ENCODE data around the gene CCDC14. TPM values are rescaled to one million over a fixed set of nuclear protein-coding genes. Genes with fewer than 3 reads are reported as not detected.
A peak's percentile ranks its signal among the peaks of the same experiment; 100 is the strongest.

Gene CCDC14
- total RNA-seq, 1 donor, result 51.4 TPM

DNA sequence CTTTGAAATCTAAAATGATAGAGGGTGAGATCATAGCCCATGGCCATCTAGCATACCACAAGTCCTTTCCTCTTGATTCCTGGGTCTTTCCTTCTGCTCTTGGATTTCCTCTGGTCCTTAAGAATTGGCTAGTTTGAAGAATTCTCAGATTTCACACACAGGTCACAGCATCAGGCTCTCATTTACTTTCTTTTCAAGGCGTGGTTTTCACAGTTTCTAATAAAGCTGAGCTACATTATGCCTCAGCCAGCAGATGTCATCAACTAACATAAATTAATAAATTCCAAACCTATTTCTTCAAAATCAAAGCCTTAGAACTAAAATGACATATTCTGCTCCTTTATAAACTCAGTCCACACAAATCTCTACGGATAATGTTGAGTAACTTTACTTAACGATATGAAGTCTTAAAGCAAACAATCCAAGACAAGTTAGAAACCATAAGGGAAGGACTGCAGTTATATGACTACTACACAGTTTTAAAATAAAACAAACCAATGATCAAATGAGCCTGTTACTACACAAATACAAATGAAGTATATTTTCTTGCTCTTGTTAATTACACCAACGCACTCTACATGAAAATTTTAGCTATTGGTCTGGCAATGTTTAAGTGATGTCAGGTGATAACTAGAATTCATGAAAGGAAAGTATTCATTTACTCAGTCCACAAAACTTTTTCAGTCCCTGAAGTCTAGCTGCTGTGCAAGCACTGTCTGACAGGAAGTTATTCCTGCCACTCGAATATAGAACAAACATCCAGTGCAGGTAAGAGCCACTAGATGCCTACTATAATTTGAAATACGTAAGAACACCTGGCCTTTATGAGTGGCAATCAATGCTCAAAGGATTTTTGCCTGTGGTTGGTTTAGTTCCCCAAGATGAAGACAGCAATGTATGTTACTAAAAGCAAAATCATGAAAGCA, 9.2 kb downstream of the CCDC14 start:
- Histone ChIP-seq H3K27ac (ENCODE audit: low read depth, low read length) (peak overlapping the region; percentile 43), H3K9me3 (ENCODE audit: low read depth, low read length) (no peaks in the 10 kb centered on the region), H3K4me2 (ENCODE audit: insufficient read depth, low read length) (peak overlapping the region; percentile 16), H3K4me1 (ENCODE audit: insufficient read depth, low read length) (peaks cover 19% of the 10 kb centered on the region), H3K4me3 (ENCODE audit: insufficient read depth, low read length) (no peak overlapping the region), H3K27me3 (ENCODE audit: insufficient read depth, low read length) (no peaks in the 10 kb centered on the region), H3K36me3 (ENCODE audit: insufficient read depth, low read length) (peaks cover 46% of the 10 kb centered on the region), H3K79me2 (ENCODE audit: insufficient read depth, low read length) (peaks cover 9% of the 10 kb centered on the region), H4K20me1 (ENCODE audit: insufficient read depth, low read length) (no peaks in the 10 kb centered on the region), H2AFZ (ENCODE audit: low read length) (peak overlapping the region; percentile 44)
- DNase-seq (ENCODE audit: insufficient read length, low spot score, missing footprints), result no peak
- TF ChIP-seq, protein P1, sequence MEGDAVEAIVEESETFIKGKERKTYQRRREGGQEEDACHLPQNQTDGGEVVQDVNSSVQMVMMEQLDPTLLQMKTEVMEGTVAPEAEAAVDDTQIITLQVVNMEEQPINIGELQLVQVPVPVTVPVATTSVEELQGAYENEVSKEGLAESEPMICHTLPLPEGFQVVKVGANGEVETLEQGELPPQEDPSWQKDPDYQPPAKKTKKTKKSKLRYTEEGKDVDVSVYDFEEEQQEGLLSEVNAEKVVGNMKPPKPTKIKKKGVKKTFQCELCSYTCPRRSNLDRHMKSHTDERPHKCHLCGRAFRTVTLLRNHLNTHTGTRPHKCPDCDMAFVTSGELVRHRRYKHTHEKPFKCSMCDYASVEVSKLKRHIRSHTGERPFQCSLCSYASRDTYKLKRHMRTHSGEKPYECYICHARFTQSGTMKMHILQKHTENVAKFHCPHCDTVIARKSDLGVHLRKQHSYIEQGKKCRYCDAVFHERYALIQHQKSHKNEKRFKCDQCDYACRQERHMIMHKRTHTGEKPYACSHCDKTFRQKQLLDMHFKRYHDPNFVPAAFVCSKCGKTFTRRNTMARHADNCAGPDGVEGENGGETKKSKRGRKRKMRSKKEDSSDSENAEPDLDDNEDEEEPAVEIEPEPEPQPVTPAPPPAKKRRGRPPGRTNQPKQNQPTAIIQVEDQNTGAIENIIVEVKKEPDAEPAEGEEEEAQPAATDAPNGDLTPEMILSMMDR (IDR thresholded peaks at IDR 0.05; ENCODE audit: extremely low read depth, low read depth, low read length), result no peak

DNA sequence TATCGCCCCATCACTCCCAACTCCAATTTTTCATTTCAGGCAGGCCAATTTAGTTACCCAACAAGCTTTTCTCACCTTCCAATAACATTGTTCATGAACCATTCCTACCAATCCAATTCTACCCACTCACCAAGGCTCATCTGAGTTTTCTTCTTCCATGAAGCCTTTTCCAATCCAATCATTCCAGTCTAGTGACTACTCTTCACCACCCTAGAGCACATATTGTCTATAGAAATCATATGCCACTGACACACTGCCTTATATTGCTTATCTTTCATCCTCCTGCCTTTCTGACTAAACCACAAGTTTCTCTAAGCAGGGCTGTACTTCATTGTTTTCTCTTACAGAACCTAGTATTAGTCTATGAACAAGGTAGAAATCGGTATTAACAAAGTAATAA, 11.4 kb downstream of the CCDC14 start:
- H3K36me3 ChIP-seq (ENCODE audit: insufficient read depth, low read length), result peaks cover 41% of the 10 kb centered on the region
- no peaks in the 10 kb centered on the region for H3K9me3 ChIP-seq (ENCODE audit: low read depth, low read length)
- no peak overlapping the region for H3K4me3 ChIP-seq (ENCODE audit: insufficient read depth, low read length)
- no peaks in the 10 kb centered on the region for H4K20me1 ChIP-seq (ENCODE audit: insufficient read depth, low read length)
- peak overlapping the region; percentile 38 for H3K27ac ChIP-seq (ENCODE audit: low read depth, low read length)
- DNase-seq (ENCODE audit: insufficient read length, low spot score, missing footprints), result peak; percentile 62
- H3K4me2 ChIP-seq (ENCODE audit: insufficient read depth, low read length), result peak overlapping the region; percentile 2
- no peaks in the 10 kb centered on the region for H3K27me3 ChIP-seq (ENCODE audit: insufficient read depth, low read length)
- H3K79me2 ChIP-seq (ENCODE audit: insufficient read depth, low read length), result peaks cover 7% of the 10 kb centered on the region
- TF ChIP-seq, protein P1 (IDR thresholded peaks at IDR 0.05; ENCODE audit: extremely low read depth, low read depth, low read length), result no peak
- H2AFZ ChIP-seq (ENCODE audit: low read length), result no peak overlapping the region
- H3K4me1 ChIP-seq (ENCODE audit: insufficient read depth, low read length), result peaks cover 19% of the 10 kb centered on the region

DNA sequence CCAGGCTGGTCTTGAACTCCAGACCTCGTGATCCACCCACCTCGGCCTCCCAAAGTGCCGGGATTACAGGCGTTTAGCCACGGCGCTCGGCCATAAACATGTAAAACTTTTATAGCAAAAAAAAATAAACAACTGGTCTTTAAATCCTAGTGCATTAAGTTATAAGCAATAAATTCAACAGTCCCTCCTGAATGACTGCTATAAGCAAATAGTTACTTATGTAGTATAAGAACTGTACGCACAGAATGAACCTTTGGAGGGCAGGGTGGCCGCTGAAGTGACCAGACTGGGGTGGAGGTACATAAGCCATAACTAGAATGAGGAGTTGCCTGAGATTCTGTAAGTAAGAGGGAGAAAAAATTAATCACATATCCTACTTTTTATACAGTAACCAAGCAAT, 12.6 kb downstream of the CCDC14 start:
- Histone ChIP-seq H3K27me3 (ENCODE audit: insufficient read depth, low read length) (no peaks in the 10 kb centered on the region), H3K27ac (ENCODE audit: low read depth, low read length) (peak overlapping the region; percentile 38), H4K20me1 (ENCODE audit: insufficient read depth, low read length) (no peaks in the 10 kb centered on the region), H3K79me2 (ENCODE audit: insufficient read depth, low read length) (peaks cover 7% of the 10 kb centered on the region), H3K4me3 (ENCODE audit: insufficient read depth, low read length) (no peak overlapping the region), H3K9me3 (ENCODE audit: low read depth, low read length) (no peaks in the 10 kb centered on the region), H3K4me2 (ENCODE audit: insufficient read depth, low read length) (no peak overlapping the region), H3K4me1 (ENCODE audit: insufficient read depth, low read length) (peaks cover 19% of the 10 kb centered on the region), H3K36me3 (ENCODE audit: insufficient read depth, low read length) (peaks cover 47% of the 10 kb centered on the region), H2AFZ (ENCODE audit: low read length) (no peak overlapping the region)
- TF ChIP-seq, protein P1 (IDR thresholded peaks at IDR 0.05; ENCODE audit: extremely low read depth, low read depth, low read length), result no peak
- DNase-seq (ENCODE audit: insufficient read length, low spot score, missing footprints), result no peak

DNA sequence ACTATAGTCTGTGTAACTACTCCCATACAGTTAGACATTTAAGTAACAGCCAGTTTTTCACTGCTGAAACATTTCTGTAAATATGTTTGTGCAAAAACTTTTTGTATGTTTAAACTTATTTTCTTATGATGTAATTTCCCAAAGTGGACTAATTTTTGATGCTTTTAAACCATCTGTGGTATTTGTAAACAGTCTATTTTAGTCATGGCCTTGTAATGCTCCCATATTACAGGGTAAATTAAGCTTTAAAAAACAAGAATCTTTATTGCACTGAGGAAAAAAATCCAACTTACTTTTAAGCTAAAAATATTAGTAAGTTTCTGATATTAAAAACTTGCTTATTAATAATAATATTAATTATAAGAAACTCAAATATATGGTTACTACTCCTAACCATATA, 13.5 kb downstream of the CCDC14 start:
- H4K20me1 ChIP-seq (ENCODE audit: insufficient read depth, low read length), result no peaks in the 10 kb centered on the region
- no peak overlapping the region for H2AFZ ChIP-seq (ENCODE audit: low read length)
- no peaks in the 10 kb centered on the region for H3K9me3 ChIP-seq (ENCODE audit: low read depth, low read length)
- TF ChIP-seq, protein P1 (IDR thresholded peaks at IDR 0.05; ENCODE audit: extremely low read depth, low read depth, low read length), result no peak
- H3K36me3 ChIP-seq (ENCODE audit: insufficient read depth, low read length), result peaks cover 45% of the 10 kb centered on the region
- H3K27me3 ChIP-seq (ENCODE audit: insufficient read depth, low read length), result no peaks in the 10 kb centered on the region
- no peak overlapping the region for H3K4me2 ChIP-seq (ENCODE audit: insufficient read depth, low read length)
- peaks cover 19% of the 10 kb centered on the region for H3K4me1 ChIP-seq (ENCODE audit: insufficient read depth, low read length)
- peaks cover 5% of the 10 kb centered on the region for H3K79me2 ChIP-seq (ENCODE audit: insufficient read depth, low read length)
- DNase-seq (ENCODE audit: insufficient read length, low spot score, missing footprints), result no peak
- H3K4me3 ChIP-seq (ENCODE audit: insufficient read depth, low read length), result no peak overlapping the region
- no peak overlapping the region for H3K27ac ChIP-seq (ENCODE audit: low read depth, low read length)

Measured in osteoblast (primary cell).